ENCODE measurements around the gene RANGAP1.

Gene RANGAP1

DNA sequence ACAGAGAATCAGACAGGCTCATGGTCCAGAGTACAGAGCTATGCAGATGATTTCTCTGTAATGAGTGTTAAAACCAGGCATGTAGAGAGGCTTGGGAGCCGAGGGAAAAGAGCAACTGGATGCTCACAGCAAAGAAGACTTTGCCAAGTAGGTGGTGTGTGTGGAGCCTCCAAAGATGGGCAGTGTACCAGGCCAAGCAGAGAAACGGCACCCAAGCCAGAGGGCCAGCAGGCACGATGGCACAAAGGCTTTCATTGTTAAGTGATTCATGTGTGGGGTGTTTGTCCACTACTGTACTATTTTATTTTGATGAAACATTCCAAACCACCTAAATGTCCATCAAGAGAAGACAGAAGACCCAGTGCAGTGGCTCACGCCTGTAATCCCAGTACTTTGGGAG lies 11.1 kb downstream of the RANGAP1 start:
- intact Hi-C loops (cut with DNase I; ENCODE audit: low total_unique reads) = no loop called here
- Histone ChIP-seq H3K4me1 (peaks cover 0 to 5% (median 0%) of the 10 kb centered on the region in 4 donors), H3K27ac (no peak overlapping the region), H3K27me3 (no peaks in the 10 kb centered on the region), H3K9me3 (no peaks in the 10 kb centered on the region), H3K36me3 (peaks cover 45 to 93% (median 87%) of the 10 kb centered on the region in 3 donors), H3K4me3 (no peak overlapping the region)
- no peak for DNase-seq
- no peak for TF ChIP-seq CTCF (IDR thresholded peaks at IDR 0.05)

DNA sequence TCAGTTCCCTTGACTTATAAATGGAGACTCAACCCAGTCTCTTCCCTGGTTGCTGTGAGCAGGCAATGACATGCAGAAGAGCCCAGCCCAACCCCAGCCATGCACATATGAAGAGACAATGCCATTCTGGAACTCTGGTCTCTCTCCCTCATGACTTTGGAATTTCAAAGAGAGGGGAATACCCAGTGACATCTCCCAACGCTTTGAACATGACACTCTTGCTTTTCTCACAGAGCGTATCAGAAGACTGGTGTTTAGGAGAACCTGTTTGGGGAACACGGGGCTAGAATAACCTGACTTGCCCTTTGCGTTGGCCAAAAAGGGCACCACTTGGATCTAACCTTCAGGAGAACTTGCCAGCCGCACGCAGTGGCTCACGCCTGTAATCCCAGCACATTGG lies 12.9 kb downstream of the RANGAP1 start:
- no peak for DNase-seq
- H3K27me3 ChIP-seq = no peaks in the 10 kb centered on the region
- H3K27ac ChIP-seq = no peak overlapping the region
- TF ChIP-seq CTCF (IDR thresholded peaks at IDR 0.05) = no peak
- H3K36me3 ChIP-seq = peaks cover 41 to 93% (median 91%) of the 10 kb centered on the region in 3 donors
- H3K4me3 ChIP-seq = no peak overlapping the region
- intact Hi-C loops (cut with DNase I; ENCODE audit: low total_unique reads) = no loop called here
- H3K9me3 ChIP-seq = no peaks in the 10 kb centered on the region
- peaks cover 0 to 5% (median 0%) of the 10 kb centered on the region in 4 donors for H3K4me1 ChIP-seq

- no peaks in the 10 kb centered on the region for H3K9me3 ChIP-seq
- peaks cover 50 to 95% (median 91%) of the 10 kb centered on the region in 3 donors for H3K36me3 ChIP-seq
- H3K27ac ChIP-seq = no peak overlapping the region
- no peak for TF ChIP-seq CTCF (IDR thresholded peaks at IDR 0.05)
- H3K4me1 ChIP-seq = peaks cover 0 to 5% (median 0%) of the 10 kb centered on the region in 4 donors
- H3K27me3 ChIP-seq = no peaks in the 10 kb centered on the region
- intact Hi-C loops (cut with DNase I; ENCODE audit: low total_unique reads) = no loop called here
- no peak overlapping the region for H3K4me3 ChIP-seq
- DNase-seq = no peak
These were observed 14.2 kb downstream of the RANGAP1 start for GRCh38 chr22:41271787-41272186.

DNA sequence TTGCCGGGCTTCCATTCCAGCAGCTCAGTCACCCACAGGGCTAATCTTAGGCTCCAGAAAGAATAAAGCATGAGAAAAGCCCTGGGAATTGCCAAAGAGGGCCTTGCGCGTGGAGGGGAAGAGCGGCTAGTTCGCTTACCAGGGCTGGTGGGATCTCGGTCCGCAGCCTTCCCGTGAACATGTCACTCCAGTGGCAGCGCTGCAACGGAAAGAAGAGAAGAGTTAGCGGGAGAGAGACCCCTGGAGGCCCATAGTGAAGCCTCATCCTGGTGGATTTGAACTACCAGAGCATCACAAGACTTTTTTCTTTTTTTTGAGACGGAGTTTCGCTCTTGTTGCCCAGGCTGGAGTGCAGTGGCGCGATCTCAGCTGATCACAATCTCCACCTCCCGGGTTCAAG lies 18.0 kb downstream of the RANGAP1 start:
- H3K4me3 ChIP-seq = no peak overlapping the region
- no peak for DNase-seq
- intact Hi-C loops (cut with DNase I; ENCODE audit: low total_unique reads) = no loop called here

DNA sequence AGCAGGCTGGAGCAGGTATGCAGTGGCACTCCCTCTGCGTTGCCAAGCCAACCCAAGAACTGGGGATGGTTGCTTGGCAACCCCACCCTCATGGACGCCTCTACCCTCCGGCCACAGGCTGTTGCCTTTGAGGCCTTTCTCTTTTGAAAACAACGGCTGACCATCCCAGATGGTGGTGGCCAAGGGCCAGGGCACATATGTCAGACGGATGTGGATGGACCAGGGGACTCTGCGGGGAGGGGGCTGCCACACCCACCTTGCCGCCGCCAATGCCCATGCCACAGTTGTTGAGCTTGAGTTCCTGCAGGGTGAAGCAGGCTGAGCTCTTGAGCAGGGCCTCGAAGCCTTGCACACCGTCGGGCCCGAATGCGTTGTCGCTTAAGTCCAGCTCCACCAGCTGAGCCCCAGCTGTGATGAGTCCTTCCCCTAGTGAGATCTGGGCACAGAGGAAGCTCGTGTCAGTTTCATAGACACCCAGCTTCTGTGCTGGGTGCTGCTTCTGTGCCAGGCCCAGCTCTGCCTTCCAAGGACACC lies 21.5 kb downstream of the RANGAP1 start:
- H3K27ac ChIP-seq = no peak overlapping the region
- no peaks in the 10 kb centered on the region for H3K27me3 ChIP-seq
- no peak for TF ChIP-seq CTCF (IDR thresholded peaks at IDR 0.05)
- H3K36me3 ChIP-seq = peaks cover 74 to 96% (median 81%) of the 10 kb centered on the region in 3 donors
- no peak overlapping the region for H3K4me3 ChIP-seq
- no peaks in the 10 kb centered on the region for H3K4me1 ChIP-seq
- intact Hi-C loops (cut with DNase I; ENCODE audit: low total_unique reads) = no loop called here
- H3K9me3 ChIP-seq = no peaks in the 10 kb centered on the region
- DNase-seq = no peak

More for the DNA sequence above, 18.0 kb downstream of the RANGAP1 start:
- no peak overlapping the region for H3K27ac ChIP-seq
- TF ChIP-seq CTCF (IDR thresholded peaks at IDR 0.05) = no peak
- peaks cover 48 to 95% (median 82%) of the 10 kb centered on the region in 3 donors for H3K36me3 ChIP-seq
- H3K27me3 ChIP-seq = no peaks in the 10 kb centered on the region
- H3K4me1 ChIP-seq = peaks cover 0 to 5% (median 0%) of the 10 kb centered on the region in 4 donors
- no peaks in the 10 kb centered on the region for H3K9me3 ChIP-seq

GRCh38 chr22:41263704-41264103 lies 22.3 kb downstream of the RANGAP1 start:
- no peaks in the 10 kb centered on the region for H3K4me1 ChIP-seq
- no peak overlapping the region for H3K27ac ChIP-seq
- intact Hi-C loops (cut with DNase I; ENCODE audit: low total_unique reads) = no loop called here
- H3K36me3 ChIP-seq = peaks cover 70 to 94% (median 79%) of the 10 kb centered on the region in 3 donors
- no peak for TF ChIP-seq CTCF (IDR thresholded peaks at IDR 0.05)
- no peaks in the 10 kb centered on the region for H3K27me3 ChIP-seq
- no peak overlapping the region for H3K4me3 ChIP-seq
- no peak for DNase-seq
- H3K9me3 ChIP-seq = no peaks in the 10 kb centered on the region

All from tibial artery (tissue), 4 donors.